Measurements from ENCODE around the gene C3orf52.

DNA sequence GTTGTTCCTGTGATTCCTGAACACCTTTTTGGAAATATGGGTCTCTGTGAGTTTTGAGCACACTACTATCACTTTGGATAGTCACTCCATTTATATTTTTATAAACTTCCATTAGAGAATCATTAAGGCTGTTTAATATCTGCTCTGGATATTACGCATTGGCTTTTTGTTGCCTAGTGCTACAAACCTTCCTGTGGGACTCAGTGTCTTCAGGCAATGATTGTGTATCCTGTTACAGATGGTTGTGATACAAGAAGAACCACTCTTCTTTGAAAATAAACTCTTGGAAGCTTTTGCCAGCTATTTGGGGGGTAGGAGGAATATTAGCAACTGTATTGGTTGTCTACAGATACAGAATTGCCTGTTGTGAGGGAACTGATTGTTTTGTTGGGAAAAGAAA, 31.2 kb downstream of the C3orf52 start:
- TF ChIP-seq, protein P1, sequence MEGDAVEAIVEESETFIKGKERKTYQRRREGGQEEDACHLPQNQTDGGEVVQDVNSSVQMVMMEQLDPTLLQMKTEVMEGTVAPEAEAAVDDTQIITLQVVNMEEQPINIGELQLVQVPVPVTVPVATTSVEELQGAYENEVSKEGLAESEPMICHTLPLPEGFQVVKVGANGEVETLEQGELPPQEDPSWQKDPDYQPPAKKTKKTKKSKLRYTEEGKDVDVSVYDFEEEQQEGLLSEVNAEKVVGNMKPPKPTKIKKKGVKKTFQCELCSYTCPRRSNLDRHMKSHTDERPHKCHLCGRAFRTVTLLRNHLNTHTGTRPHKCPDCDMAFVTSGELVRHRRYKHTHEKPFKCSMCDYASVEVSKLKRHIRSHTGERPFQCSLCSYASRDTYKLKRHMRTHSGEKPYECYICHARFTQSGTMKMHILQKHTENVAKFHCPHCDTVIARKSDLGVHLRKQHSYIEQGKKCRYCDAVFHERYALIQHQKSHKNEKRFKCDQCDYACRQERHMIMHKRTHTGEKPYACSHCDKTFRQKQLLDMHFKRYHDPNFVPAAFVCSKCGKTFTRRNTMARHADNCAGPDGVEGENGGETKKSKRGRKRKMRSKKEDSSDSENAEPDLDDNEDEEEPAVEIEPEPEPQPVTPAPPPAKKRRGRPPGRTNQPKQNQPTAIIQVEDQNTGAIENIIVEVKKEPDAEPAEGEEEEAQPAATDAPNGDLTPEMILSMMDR (conservative IDR thresholded peaks at IDR 0.05; ENCODE audit: low read length) = no peak
- TF ChIP-seq EZH2phosphoT487 (IDR thresholded peaks at IDR 0.05; ENCODE audit: borderline replicate concordance) = no peak
